Gastroesophageal sphincter (tissue), 4 donors: ENCODE results near the gene KRTAP10-8. TPM values are rescaled to one million over a fixed set of nuclear protein-coding genes. Genes with fewer than 3 reads are reported as not detected.
"Not testable (repeated sequence)": the region's sequence is repeated elsewhere in the genome, so short reads cannot be mapped to it uniquely, and the experiment has no call there.

Experiments used
- ATAC-seq: fragments of 150-250 bp; one replicate; pipeline ENCODE4 v1.9.1; 2016; ENCODE audit warnings: mild to moderate bottlenecking, moderate library complexity
- H3K27ac ChIP-seq, 4 donors: fragments of 200-600 bp; sonication (generic) in 3 of 4; 1 replicate in 3 of 4; 2 replicates in 1 of 4; pipeline ENCODE4 v1.5.1; 2016 to 2019
- H3K27me3 ChIP-seq: fragments of 200-600 bp; sonication (generic); one replicate; pipeline ENCODE4 v1.5.1; 2019
- H3K36me3 ChIP-seq, 2 donors: fragments of 200-600 bp; sonication (generic); one replicate each; pipeline ENCODE4 v1.5.1; 2019; ENCODE audit warnings: control low read depth in 1 of 2
- H3K4me1 ChIP-seq, 3 donors: fragments of 200-600 bp; sonication (generic); 1 replicate in 2 of 3; 2 replicates in 1 of 3; pipeline ENCODE4 v1.5.1; 2016 to 2019; ENCODE audit warnings: control low read depth in 2 of 3
- H3K4me3 ChIP-seq, 2 donors: fragments of 200-600 bp; sonication (generic); one replicate each; pipeline ENCODE4 v1.5.1; 2019; ENCODE audit warnings: mild to moderate bottlenecking in 1 of 2, moderate library complexity in 1 of 2
- H3K9me3 ChIP-seq, 3 donors: fragments of 200-600 bp; sonication (generic); one replicate each; pipeline ENCODE4 v1.5.1; 2017 to 2019; ENCODE audit warnings: control low read depth in 2 of 3
- CTCF ChIP-seq, 4 experiments: fragments of 200-600 bp in 2 of 4; fragments of 450-650 bp in 2 of 4; sonication (generic) in 1 of 4; IDR thresholded peaks; one replicate each; pipeline ENCODE4 v1.5.1; 2017 to 2019; ENCODE audit warnings: antibody characterized with exemption in 4 of 4, mild to moderate bottlenecking in 2 of 4, moderate library complexity in 2 of 4
- EP300 ChIP-seq: sonication (generic); formaldehyde crosslinking; IDR thresholded peaks from one replicate; pipeline ENCODE4 v1.6.1; 2017; ENCODE audit warnings: antibody characterized with exemption, mild to moderate bottlenecking
- POLR2A ChIP-seq, 2 donors: fragments of 450-650 bp; IDR thresholded peaks; one replicate each; pipeline ENCODE4 v1.6.1; 2017; ENCODE audit warnings: antibody characterized with exemption in 2 of 2, mild to moderate bottlenecking in 2 of 2, moderate library complexity in 1 of 2
- POLR2AphosphoS5 ChIP-seq: sonication (generic); formaldehyde crosslinking; IDR thresholded peaks from one replicate; pipeline ENCODE4 v1.6.1; 2017; ENCODE audit warnings: antibody characterized with exemption
- WGBS, 2 donors: methylation state at CpG; one replicate each; pipeline ENCODE4 v1.1.5; 2018; ENCODE audit warnings: low coverage in 1 of 2; 5-methylcytosine and 5-hydroxymethylcytosine counted together
- total RNA-seq, 4 donors: library from RNA; depleted of rRNA; stranded (reverse); fragments of >200 nt; gene quantifications; one replicate each; pipeline ENCODE4 v1.1.0, GENCODE V29; 2016

KRTAP10-8 gene
- total RNA-seq, 4 donors from 2014 or later, result not detected

GRCh38 chr21:44603109-44603875 is 8.6 kb upstream of the KRTAP10-8 start:
- Histone ChIP-seq H3K36me3 (no peaks in the 10 kb centered on the region), H3K27ac (no peak overlapping the region), H3K4me1 (no peaks in the 10 kb centered on the region), H3K27me3 (peaks cover 90% of the 10 kb centered on the region), H3K4me3 (no peak overlapping the region), H3K9me3 (peaks cover 0 to 7% (median 0%) of the 10 kb centered on the region in 3 donors)
- TF ChIP-seq EP300 (no peak), POLR2AphosphoS5 (no peak), CTCF (IDR thresholded peaks at IDR 0.05) (no peak), POLR2A (IDR thresholded peaks at IDR 0.05) (no peak)
- ATAC-seq, result no peak
- 7 to 33% methylated on average over 3 of the region's 17 CpGs for WGBS, 2 donors

DNA sequence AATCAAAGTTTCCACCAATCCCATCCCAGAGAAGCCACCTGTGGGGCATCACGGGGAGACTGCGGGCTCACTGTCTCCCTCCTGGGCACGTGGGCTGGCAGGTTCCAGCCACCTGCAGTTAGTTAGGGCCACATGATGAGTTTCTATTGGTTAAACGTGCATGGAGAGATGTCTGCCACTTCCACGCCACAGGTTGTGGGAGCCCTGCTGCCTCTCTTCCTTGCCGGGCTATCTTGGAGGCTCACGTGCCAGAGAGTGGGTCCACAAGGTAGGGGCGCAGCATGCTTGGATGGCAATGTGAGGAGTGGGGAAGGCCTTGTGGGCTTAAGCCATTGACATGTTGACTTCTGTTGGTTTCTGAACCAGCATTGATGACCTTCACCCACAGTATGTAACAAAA is 8.0 kb upstream of the KRTAP10-8 start:
- Histone ChIP-seq H3K27me3 (peaks cover 84% of the 10 kb centered on the region), H3K36me3 (no peaks in the 10 kb centered on the region), H3K9me3 (peaks cover 0 to 4% (median 0%) of the 10 kb centered on the region in 3 donors), H3K4me3 (no peak overlapping the region), H3K27ac (no peak overlapping the region), H3K4me1 (no peaks in the 10 kb centered on the region)
- 53 to 100% methylated on average over 2 to 3 of the region's 8 CpGs for WGBS, 2 donors
- no peak for TF ChIP-seq EP300
- TF ChIP-seq CTCF (IDR thresholded peaks at IDR 0.05), result no peak
- no peak for TF ChIP-seq POLR2A (IDR thresholded peaks at IDR 0.05)
- no peak for TF ChIP-seq POLR2AphosphoS5
- no peak for ATAC-seq

DNA sequence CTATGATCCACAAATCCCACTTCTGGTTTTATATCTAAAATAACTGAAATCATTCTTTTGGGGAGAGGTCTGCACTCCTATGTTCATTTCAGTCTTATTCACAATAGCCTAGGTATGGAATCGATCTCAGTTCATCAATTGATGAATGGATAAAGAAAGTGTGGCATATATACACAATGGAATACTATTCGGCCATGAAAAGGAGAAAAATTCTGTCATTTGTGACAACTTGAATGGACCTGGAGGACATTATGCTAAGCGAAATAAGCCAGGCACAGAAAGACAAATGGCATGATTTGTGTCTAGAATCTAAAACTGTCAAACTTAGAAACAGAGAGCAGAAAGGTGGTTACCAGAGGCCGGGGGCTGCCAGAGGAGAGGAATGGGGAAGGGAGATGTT is 5.4 kb upstream of the KRTAP10-8 start:
- H3K27ac ChIP-seq, result no peak overlapping the region
- no peak for TF ChIP-seq CTCF (IDR thresholded peaks at IDR 0.05)
- TF ChIP-seq EP300, result no peak
- no peak for TF ChIP-seq POLR2A (IDR thresholded peaks at IDR 0.05)
- no peak for TF ChIP-seq POLR2AphosphoS5
- H3K9me3 ChIP-seq, result peaks cover 0 to 28% (median 0%) of the 10 kb centered on the region in 3 donors
- H3K4me3 ChIP-seq, result no peak overlapping the region
- H3K27me3 ChIP-seq, result peaks cover 70% of the 10 kb centered on the region
- H3K4me1 ChIP-seq, result no peaks in the 10 kb centered on the region
- WGBS, 2 donors, result 52 to 73% methylated on average over 4 of the region's 4 CpGs
- no peaks in the 10 kb centered on the region for H3K36me3 ChIP-seq
- ATAC-seq, result no peak

- H3K27me3 ChIP-seq, result peaks cover 70% of the 10 kb centered on the region
- TF ChIP-seq EP300 (no peak), CTCF (IDR thresholded peaks at IDR 0.05) (no peak), POLR2AphosphoS5 (no peak), POLR2A (IDR thresholded peaks at IDR 0.05) (no peak)
- H3K4me1 ChIP-seq, result no peaks in the 10 kb centered on the region
- no peak for ATAC-seq
- no peak overlapping the region for H3K4me3 ChIP-seq
- no peaks in the 10 kb centered on the region for H3K36me3 ChIP-seq
- H3K27ac ChIP-seq, result no peak overlapping the region
- H3K9me3 ChIP-seq, result peaks cover 0 to 37% (median 0%) of the 10 kb centered on the region in 3 donors
Observed at GRCh38 chr21:44609193-44609592, 2.7 kb upstream of the KRTAP10-8 start.

- not testable (repeated sequence) for H3K36me3 ChIP-seq, H3K4me1 ChIP-seq, H3K27ac ChIP-seq, H3K4me3 ChIP-seq, ATAC-seq
- H3K9me3 ChIP-seq, result peaks cover 0 to 37% (median 0%) of the 10 kb centered on the region in 3 donors
- WGBS, 2 donors, result 93 to 95% methylated on average over 4 of the region's 7 CpGs
- H3K27me3 ChIP-seq, result peaks cover 73% of the 10 kb centered on the region
Observed at GRCh38 chr21:44610157-44610843, 1.6 kb upstream of the KRTAP10-8 start.
